CD4-positive, alpha-beta memory T cell (primary cell): ENCODE measurements around the gene SMYD3. TPM values are rescaled to one million over a fixed set of nuclear protein-coding genes. Genes with fewer than 3 reads are reported as not detected.

Experiments used
- CTCF ChIA-PET: fragments of 350-600 bp; sonication (Branson Sonifier 250); formaldehyde crosslinking; loops from one replicate; lab custom pipeline; 2021; ENCODE audit warnings: inconsistent platforms; ENCODE audit not compliant: partially characterized antibody; lab: Charles Lee
- POLR2A ChIA-PET: fragments of 350-600 bp; sonication (Branson Sonifier 250); formaldehyde crosslinking; loops from one replicate; lab custom pipeline; 2021; ENCODE audit not compliant: partially characterized antibody; lab: Charles Lee
- DNase-seq, 5 donors: peaks; one replicate each; pipeline versions ENCODE4 v3.0.0 to v3.0.0-alpha.2; 2020 to 2022; ENCODE audit warnings: mixed read lengths in 1 of 5
- H3K27ac ChIP-seq: one replicate; pipeline ENCODE4 v1.7.0; 2013; ENCODE audit warnings: low read depth, low read length
- H3K27me3 ChIP-seq: 2 replicates; pipeline ENCODE4 v1.7.0; 2013; ENCODE audit warnings: mild to moderate bottlenecking, low read length, moderate library complexity; ENCODE audit not compliant: insufficient read depth
- H3K36me3 ChIP-seq: 2 replicates; pipeline ENCODE4 v1.7.0; 2013; ENCODE audit warnings: mild to moderate bottlenecking, low read length, moderate library complexity; ENCODE audit not compliant: insufficient read depth
- H3K4me1 ChIP-seq: 2 replicates; pipeline ENCODE4 v1.7.0; 2013; ENCODE audit warnings: mild to moderate bottlenecking, low read length, moderate library complexity; ENCODE audit not compliant: insufficient read depth
- H3K4me3 ChIP-seq, 2 donors: one replicate each; pipeline ENCODE4 v1.7.0; 2013; ENCODE audit warnings: low read length in 2 of 2, mild to moderate bottlenecking in 1 of 2
- H3K9me3 ChIP-seq, 2 donors: one replicate each; pipeline ENCODE4 v1.7.0; 2013; ENCODE audit warnings: low read length in 2 of 2, control low read depth in 1 of 2; ENCODE audit not compliant: control insufficient read depth in 1 of 2
- H3K27ac Mint-ChIP-seq, 7 donors: one replicate each; pipeline ENCODE4 v1.8.0; 2020 to 2021; ENCODE audit warnings: mixed read lengths in 7 of 7, mild to moderate bottlenecking in 6 of 7, inconsistent platforms in 3 of 7, moderate library complexity in 3 of 7
- H3K27me3 Mint-ChIP-seq, 2 donors: one replicate each; pipeline ENCODE4 v1.8.0; 2020 to 2021; ENCODE audit warnings: mixed read lengths in 2 of 2
- H3K36me3 Mint-ChIP-seq, 2 donors: one replicate each; pipeline ENCODE4 v1.8.0; 2020 to 2021; ENCODE audit warnings: mixed read lengths in 2 of 2, inconsistent platforms in 1 of 2, mild to moderate bottlenecking in 1 of 2
- H3K4me1 Mint-ChIP-seq, 4 donors: one replicate each; pipeline ENCODE4 v1.8.0; 2020 to 2021; ENCODE audit warnings: mixed read lengths in 4 of 4, mild to moderate bottlenecking in 1 of 4
- H3K4me3 Mint-ChIP-seq, 8 donors: one replicate each; pipeline ENCODE4 v1.8.0; 2020 to 2021; ENCODE audit warnings: mixed read lengths in 8 of 8, mild to moderate bottlenecking in 7 of 8, moderate library complexity in 6 of 8, inconsistent platforms in 3 of 8
- H3K9me3 Mint-ChIP-seq, 8 donors: one replicate each; pipeline ENCODE4 v1.8.0; 2020 to 2021; ENCODE audit warnings: mixed read lengths in 8 of 8, mild to moderate bottlenecking in 5 of 8, inconsistent platforms in 3 of 8, moderate library complexity in 1 of 8
- intact Hi-C: fragments of 100-400 bp; cut with micrococcal nuclease; formaldehyde crosslinking; loops from one replicate; pipeline ENCODE4 v1.15.1; 2023
- polyA plus RNA-seq, 2 donors: library from polyadenylated mRNA; unstranded; fragments of 300-500 nt; fragmentation: Illumina TruSeq; gene quantifications; one replicate each; pipeline ENCODE4 v1.2.3, GENCODE V29; 2021
- total RNA-seq, 2 experiments: library from RNA; stranded (reverse); gene quantifications; one replicate each; pipeline ENCODE4 v1.2.3, GENCODE V29; 2021

Gene SMYD3
- total and polyA plus RNA-seq, 4 experiments from 2014 or later, result 19.5 to 28.9 (median 22.9) TPM

DNA sequence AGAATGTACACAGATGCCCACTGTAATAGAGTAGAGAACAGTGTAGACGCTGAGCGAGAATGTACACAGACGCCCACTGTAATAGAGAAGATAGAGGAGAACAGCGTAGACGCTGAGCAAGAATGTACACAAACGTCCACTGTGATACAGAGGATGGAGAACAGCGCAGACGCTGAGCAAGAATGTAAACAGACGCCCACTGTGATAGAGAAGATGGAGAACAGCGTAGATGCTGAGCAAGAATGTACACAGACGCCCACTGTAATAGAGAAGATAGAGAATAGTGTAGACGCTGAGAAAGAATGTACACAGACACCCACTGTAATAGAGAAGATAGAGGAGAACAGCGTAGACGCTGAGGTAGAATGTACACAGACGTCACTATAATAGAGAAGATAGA lies 306.9 kb downstream of the SMYD3 start:
- intact Hi-C loops, result no loop called here

DNA sequence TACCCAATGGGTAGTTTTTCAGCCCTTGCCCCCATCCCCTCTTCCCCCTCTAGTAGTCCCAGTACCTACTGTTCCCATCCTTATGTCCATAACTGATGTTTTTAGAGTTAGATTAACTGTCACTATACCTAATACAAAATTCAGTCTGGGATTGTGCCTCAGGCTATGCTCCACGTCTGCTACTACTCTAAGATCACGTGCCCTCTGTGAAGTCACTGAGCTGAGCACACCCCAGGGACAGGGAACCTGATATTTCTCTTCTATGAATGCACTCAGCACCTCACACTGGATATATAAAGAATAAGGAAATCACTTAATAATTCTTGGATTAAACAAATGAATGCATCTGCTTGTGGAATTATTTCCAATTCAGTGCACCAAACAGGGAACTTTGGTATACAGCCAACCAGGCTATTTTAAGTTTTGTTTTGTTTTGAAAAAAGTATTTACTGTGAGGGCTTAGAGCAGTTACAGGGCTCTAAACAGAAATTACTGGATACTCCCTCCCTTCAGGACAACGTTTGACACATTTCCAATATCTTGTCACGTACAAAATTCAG lies 307.9 kb downstream of the SMYD3 start:
- H3K36me3 ChIP-seq, result no peaks in the 10 kb centered on the region
- H3K27ac ChIP-seq, result no peak overlapping the region
- H3K4me3 ChIP-seq, result no peak overlapping the region
- H3K27me3 Mint-ChIP-seq, result no peaks in the 10 kb centered on the region
- H3K4me1 Mint-ChIP-seq, result peaks cover 0 to under 1% (median 0%) of the 10 kb centered on the region in 4 donors
- intact Hi-C loops, result no loop called here
- no peaks in the 10 kb centered on the region for H3K9me3 ChIP-seq
- no peaks in the 10 kb centered on the region for H3K27me3 ChIP-seq
- ChIA-PET POLR2A (no interaction called here), CTCF (no interaction called here)
- H3K27ac Mint-ChIP-seq, result no peak overlapping the region
- H3K4me3 Mint-ChIP-seq, result no peak overlapping the region
- H3K36me3 Mint-ChIP-seq, result peaks cover 5 to 15% of the 10 kb centered on the region in 2 donors
- DNase-seq, result no peak
- H3K4me1 ChIP-seq, result no peaks in the 10 kb centered on the region
- H3K9me3 Mint-ChIP-seq, result no peaks in the 10 kb centered on the region

More for the DNA sequence above, 306.9 kb downstream of the SMYD3 start:
- no peaks in the 10 kb centered on the region for H3K9me3 ChIP-seq
- Mint-ChIP-seq H3K4me1 (peaks cover 0 to 2% (median 0%) of the 10 kb centered on the region in 4 donors), H3K9me3 (no peaks in the 10 kb centered on the region), H3K4me3 (no peak overlapping the region), H3K27me3 (no peaks in the 10 kb centered on the region), H3K36me3 (peaks cover 9 to 16% of the 10 kb centered on the region in 2 donors), H3K27ac (no peak overlapping the region)
- ChIA-PET POLR2A (no interaction called here), CTCF (no interaction called here)
- H3K36me3 ChIP-seq, result no peaks in the 10 kb centered on the region
- no peak for DNase-seq
- no peak overlapping the region for H3K4me3 ChIP-seq
- H3K4me1 ChIP-seq, result no peaks in the 10 kb centered on the region
- no peak overlapping the region for H3K27ac ChIP-seq
- no peaks in the 10 kb centered on the region for H3K27me3 ChIP-seq

DNA sequence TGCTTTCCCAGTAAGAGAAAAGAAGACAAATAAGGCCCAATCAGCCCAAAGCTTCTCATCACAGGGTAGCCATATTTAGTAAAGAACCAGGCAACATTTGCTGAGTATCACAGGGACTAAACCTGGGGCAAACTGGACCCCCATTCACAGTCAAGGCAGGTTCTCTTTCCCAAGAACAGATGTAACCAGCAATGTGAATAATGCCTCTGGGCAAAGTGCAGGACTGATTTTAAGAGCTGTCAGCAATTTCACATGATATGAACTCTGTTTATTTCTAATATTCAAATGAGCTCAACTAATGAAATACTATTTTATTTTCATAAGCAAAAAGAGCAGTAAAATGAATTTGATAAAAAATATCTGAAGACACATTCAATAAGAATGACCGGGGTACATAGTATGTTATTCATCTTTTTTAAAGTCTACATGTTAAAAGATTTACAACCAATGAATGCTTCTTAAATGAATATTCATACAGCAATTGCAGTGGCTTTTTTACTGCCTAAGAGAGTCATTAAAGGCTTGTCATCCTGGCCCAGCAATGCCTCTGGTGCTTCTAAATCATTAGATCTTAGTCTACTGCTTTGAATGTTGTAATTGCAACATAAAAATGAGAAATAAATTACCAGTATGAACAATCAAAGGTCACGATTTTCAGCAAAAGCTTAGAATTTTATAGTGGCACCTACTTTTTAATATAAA lies 308.8 kb downstream of the SMYD3 start:
- H3K36me3 ChIP-seq, result no peaks in the 10 kb centered on the region
- no peaks in the 10 kb centered on the region for H3K4me1 ChIP-seq
- H3K27me3 ChIP-seq, result no peaks in the 10 kb centered on the region
- CTCF ChIA-PET, result no interaction called here
- Mint-ChIP-seq H3K36me3 (peaks cover 7 to 14% of the 10 kb centered on the region in 2 donors), H3K9me3 (peaks cover 0 to 2% (median 0%) of the 10 kb centered on the region in 8 donors), H3K4me1 (no peaks in the 10 kb centered on the region), H3K27ac (no peak overlapping the region), H3K4me3 (no peak overlapping the region), H3K27me3 (no peaks in the 10 kb centered on the region)
- H3K9me3 ChIP-seq, result no peaks in the 10 kb centered on the region
- H3K4me3 ChIP-seq, result no peak overlapping the region
- H3K27ac ChIP-seq, result no peak overlapping the region
- POLR2A ChIA-PET, result no interaction called here
- intact Hi-C loops, result no loop called here
- DNase-seq, result no peak

DNA sequence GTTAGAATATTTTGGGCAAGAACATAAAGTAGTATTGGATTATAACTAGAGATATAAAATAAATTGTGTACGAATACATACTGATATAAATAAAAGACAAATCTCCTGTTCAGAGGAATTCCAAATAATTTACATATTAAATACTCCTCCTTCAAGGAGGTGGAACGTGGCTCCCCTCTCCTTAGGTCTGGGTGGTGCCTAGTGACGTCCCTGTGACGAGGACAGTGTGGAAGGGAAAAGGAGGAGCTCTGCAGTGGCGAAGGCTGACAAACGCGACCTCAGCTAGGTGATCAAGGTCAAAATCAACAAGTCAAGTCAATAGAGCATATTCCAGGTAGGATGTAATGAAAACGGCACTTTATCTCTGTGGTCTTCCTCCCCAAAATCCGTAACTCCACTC lies 310.0 kb downstream of the SMYD3 start:
- Histone ChIP-seq H3K27me3 (no peaks in the 10 kb centered on the region), H3K4me3 (no peak overlapping the region), H3K36me3 (no peaks in the 10 kb centered on the region), H3K4me1 (no peaks in the 10 kb centered on the region), H3K9me3 (no peaks in the 10 kb centered on the region), H3K27ac (no peak overlapping the region)
- Mint-ChIP-seq H3K4me1 (no peaks in the 10 kb centered on the region), H3K27me3 (no peaks in the 10 kb centered on the region), H3K27ac (no peak overlapping the region), H3K4me3 (no peak overlapping the region), H3K9me3 (peaks cover 0 to 2% (median 0%) of the 10 kb centered on the region in 8 donors), H3K36me3 (peaks cover 7 to 16% of the 10 kb centered on the region in 2 donors)
- intact Hi-C loops, result no loop called here
- POLR2A ChIA-PET, result no interaction called here
- CTCF ChIA-PET, result no interaction called here
- DNase-seq, result no peak

DNA sequence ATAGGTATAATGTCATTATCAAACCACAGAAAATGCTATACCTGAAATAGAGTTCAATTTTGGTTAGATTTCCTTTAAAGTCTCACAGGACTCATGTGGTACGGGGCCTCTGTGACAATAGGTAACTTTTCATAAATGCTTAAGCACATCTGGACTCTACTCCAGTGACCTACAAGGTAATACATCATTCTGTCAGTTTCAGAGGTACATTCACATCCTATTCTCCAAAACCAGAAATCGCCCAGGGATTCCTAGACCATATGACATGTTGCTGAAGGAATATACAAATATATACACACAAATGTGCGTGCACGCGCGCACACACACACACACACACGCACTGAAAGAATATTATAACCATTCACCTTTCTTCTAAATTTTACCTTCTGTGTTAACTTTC lies 311.8 kb downstream of the SMYD3 start:
- Mint-ChIP-seq H3K27me3 (no peaks in the 10 kb centered on the region), H3K4me3 (no peak overlapping the region), H3K27ac (no peak overlapping the region), H3K4me1 (no peaks in the 10 kb centered on the region), H3K36me3 (peaks cover 9 to 25% of the 10 kb centered on the region in 2 donors), H3K9me3 (peaks cover 0 to 2% (median 0%) of the 10 kb centered on the region in 8 donors)
- Histone ChIP-seq H3K27me3 (no peaks in the 10 kb centered on the region), H3K36me3 (no peaks in the 10 kb centered on the region), H3K4me1 (no peaks in the 10 kb centered on the region), H3K4me3 (no peak overlapping the region), H3K9me3 (no peaks in the 10 kb centered on the region), H3K27ac (no peak overlapping the region)
- POLR2A ChIA-PET, result no interaction called here
- CTCF ChIA-PET, result no interaction called here
- no peak for DNase-seq
- intact Hi-C loops, result no loop called here

DNA sequence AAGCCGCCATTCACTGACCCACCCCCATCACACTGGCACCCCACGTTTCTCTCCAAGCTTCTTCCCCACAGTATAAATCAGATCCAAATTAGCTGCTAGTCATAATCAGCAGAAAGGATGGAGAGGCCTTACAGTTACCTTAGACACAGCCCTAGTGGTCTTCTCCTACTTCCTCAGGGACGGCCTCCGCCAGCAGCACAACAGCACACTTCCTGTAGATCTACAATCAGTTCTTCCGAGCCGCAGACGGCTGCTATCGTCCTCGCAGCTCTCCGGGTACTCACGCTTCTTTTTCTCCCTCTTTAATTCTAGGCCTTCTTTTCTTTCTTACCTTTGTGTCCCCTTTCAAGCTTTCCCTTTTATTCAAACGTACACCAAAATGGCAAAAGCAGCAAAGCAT lies 313.5 kb downstream of the SMYD3 start:
- Histone ChIP-seq H3K4me1 (no peaks in the 10 kb centered on the region), H3K27ac (no peak overlapping the region), H3K9me3 (no peaks in the 10 kb centered on the region), H3K36me3 (no peaks in the 10 kb centered on the region), H3K27me3 (no peaks in the 10 kb centered on the region), H3K4me3 (no peak overlapping the region)
- DNase-seq, result no peak
- no peaks in the 10 kb centered on the region for H3K27me3 Mint-ChIP-seq
- H3K27ac Mint-ChIP-seq, result no peak overlapping the region
- H3K36me3 Mint-ChIP-seq, result peaks cover 9 to 30% of the 10 kb centered on the region in 2 donors
- POLR2A ChIA-PET, result no interaction called here
- no peak overlapping the region for H3K4me3 Mint-ChIP-seq
- peaks cover 0 to 2% (median 0%) of the 10 kb centered on the region in 8 donors for H3K9me3 Mint-ChIP-seq
- intact Hi-C loops, result no loop called here
- CTCF ChIA-PET, result no interaction called here
- no peaks in the 10 kb centered on the region for H3K4me1 Mint-ChIP-seq

DNA sequence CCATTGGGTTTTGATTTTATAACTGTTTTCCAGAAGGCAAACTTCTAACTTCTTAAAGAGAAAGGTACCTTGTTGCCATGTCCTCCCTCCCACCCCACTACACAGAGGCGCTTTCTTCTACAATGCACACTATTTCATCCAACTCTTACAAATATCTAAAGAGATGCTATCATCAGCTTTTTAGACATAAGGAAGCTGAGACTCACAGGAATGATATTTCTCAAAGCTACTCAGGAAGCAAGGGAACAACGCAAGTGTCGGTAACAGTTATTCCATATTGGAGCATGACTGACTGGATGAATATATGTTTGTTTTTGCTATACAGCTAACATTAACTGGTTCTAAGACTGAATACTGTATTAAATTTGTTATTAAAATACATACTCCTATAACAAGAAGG lies 318.0 kb downstream of the SMYD3 start:
- H3K36me3 ChIP-seq, result no peaks in the 10 kb centered on the region
- no peak overlapping the region for H3K27ac Mint-ChIP-seq
- peaks cover 15 to 43% of the 10 kb centered on the region in 2 donors for H3K36me3 Mint-ChIP-seq
- no peaks in the 10 kb centered on the region for H3K9me3 ChIP-seq
- H3K27me3 Mint-ChIP-seq, result no peaks in the 10 kb centered on the region
- H3K4me3 Mint-ChIP-seq, result no peak overlapping the region
- H3K27ac ChIP-seq, result no peak overlapping the region
- DNase-seq, result no peak
- CTCF ChIA-PET, result no interaction called here
- no peaks in the 10 kb centered on the region for H3K4me1 ChIP-seq
- H3K4me3 ChIP-seq, result no peak overlapping the region
- peaks cover 0 to 2% (median 0%) of the 10 kb centered on the region in 8 donors for H3K9me3 Mint-ChIP-seq
- intact Hi-C loops, result no loop called here
- POLR2A ChIA-PET, result no interaction called here
- H3K27me3 ChIP-seq, result no peaks in the 10 kb centered on the region
- H3K4me1 Mint-ChIP-seq, result no peaks in the 10 kb centered on the region
